HEK293T (cell line): ENCODE results near the gene PACRG.

ENCODE experiments used
- CTCF ChIA-PET: fragments of 350-600 bp; formaldehyde crosslinking; extraction: SDS; loops from one replicate; lab custom pipeline; 2021; ENCODE audit warnings: antibody characterized with exemption, inconsistent platforms; lab: Yijun Ruan, JAX
- POLR2A ChIA-PET: fragments of 350-600 bp; formaldehyde crosslinking; extraction: SDS; loops from one replicate; lab custom pipeline; 2020; ENCODE audit warnings: antibody characterized with exemption, inconsistent platforms; lab: Yijun Ruan, JAX
- DNase-seq: peaks from one replicate; pipeline ENCODE4 v3.0.0; 2012; ENCODE audit warnings: mixed read lengths; ENCODE audit errors: extremely low spot score
- ARNT ChIP-seq: fragments of 450-650 bp; IDR thresholded peaks from 2 replicates; pipeline ENCODE4 v1.6.1; 2017; ENCODE audit warnings: mild to moderate bottlenecking
- BHLHE40 ChIP-seq: fragments of 450-650 bp; IDR thresholded peaks from 2 replicates; pipeline ENCODE4 v1.6.1; 2016; ENCODE audit warnings: mild to moderate bottlenecking, moderate library complexity, borderline replicate concordance
- CTBP1 ChIP-seq: fragments of 450-650 bp; IDR thresholded peaks from 2 replicates; pipeline ENCODE4 v1.6.1; 2016; ENCODE audit warnings: borderline replicate concordance
- ELF4 ChIP-seq: fragments of 450-650 bp; IDR thresholded peaks from 2 replicates; pipeline ENCODE4 v1.6.1; 2017; ENCODE audit warnings: antibody characterized with exemption
- FOXA1 ChIP-seq: fragments of 450-650 bp; IDR thresholded peaks from 2 replicates; pipeline ENCODE4 v1.6.1; 2016; ENCODE audit warnings: mild to moderate bottlenecking
- FOXK2 ChIP-seq: fragments of 450-650 bp; IDR thresholded peaks from 2 replicates; pipeline ENCODE4 v1.6.1; 2016; ENCODE audit warnings: mild to moderate bottlenecking
- FOXM1 ChIP-seq: fragments of 450-650 bp; IDR thresholded peaks from 2 replicates; pipeline ENCODE4 v1.6.1; 2017; ENCODE audit warnings: mild to moderate bottlenecking, borderline replicate concordance
- HDGF ChIP-seq: fragments of 450-650 bp; IDR thresholded peaks from 2 replicates; pipeline ENCODE4 v1.6.1; 2017; ENCODE audit warnings: antibody characterized with exemption, borderline replicate concordance
- L3MBTL2 ChIP-seq: fragments of 450-650 bp; conservative IDR thresholded peaks from 2 replicates; pipeline ENCODE4 v1.6.1; 2016; ENCODE audit warnings: mild to moderate bottlenecking
- LEF1 ChIP-seq: fragments of 450-650 bp; IDR thresholded peaks from 2 replicates; pipeline ENCODE4 v1.6.1; 2017; ENCODE audit warnings: mild to moderate bottlenecking, borderline replicate concordance
- NFRKB ChIP-seq: fragments of 450-650 bp; IDR thresholded peaks from 2 replicates; pipeline ENCODE4 v1.6.1; 2016; ENCODE audit warnings: mild to moderate bottlenecking, moderate library complexity
- SP1 ChIP-seq: fragments of 450-650 bp; IDR thresholded peaks from 2 replicates; pipeline ENCODE4 v1.6.1; 2017
- SUZ12 ChIP-seq: fragments of 450-650 bp; IDR thresholded peaks from 2 replicates; pipeline ENCODE4 v1.6.1; 2016; ENCODE audit warnings: mild to moderate bottlenecking
- TARDBP ChIP-seq: fragments of 450-650 bp; IDR thresholded peaks from 2 replicates; pipeline ENCODE4 v1.6.1; 2016
- ZNF384 ChIP-seq: fragments of 450-650 bp; IDR thresholded peaks from 2 replicates; pipeline ENCODE4 v1.6.1; 2016
- TF ChIP-seq, protein P1 (sequence below): fragments of 450-650 bp; IDR thresholded peaks from 2 replicates; pipeline ENCODE4 v1.6.1; 2016

Gene PACRG

DNA sequence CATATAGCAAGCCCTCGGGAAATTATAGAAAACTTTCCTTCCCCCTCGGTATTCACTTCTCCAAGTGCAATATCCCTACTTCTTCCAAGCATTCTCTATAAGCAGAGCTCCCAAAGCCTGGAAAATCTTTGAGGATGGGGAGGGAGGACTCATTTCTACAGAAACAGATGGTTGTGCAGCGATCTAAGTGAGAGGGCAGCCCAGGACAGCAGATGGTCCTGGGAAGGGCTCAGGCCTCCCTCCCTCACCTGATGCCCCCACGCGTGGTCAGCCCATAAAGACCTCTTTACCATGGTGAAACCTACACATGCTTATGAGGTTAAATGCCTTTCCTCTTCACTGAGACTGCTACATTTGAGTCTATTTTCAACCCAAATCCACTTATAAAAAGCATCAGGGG lies 367.1 kb downstream of the PACRG start:
- TF ChIP-seq, protein P1, sequence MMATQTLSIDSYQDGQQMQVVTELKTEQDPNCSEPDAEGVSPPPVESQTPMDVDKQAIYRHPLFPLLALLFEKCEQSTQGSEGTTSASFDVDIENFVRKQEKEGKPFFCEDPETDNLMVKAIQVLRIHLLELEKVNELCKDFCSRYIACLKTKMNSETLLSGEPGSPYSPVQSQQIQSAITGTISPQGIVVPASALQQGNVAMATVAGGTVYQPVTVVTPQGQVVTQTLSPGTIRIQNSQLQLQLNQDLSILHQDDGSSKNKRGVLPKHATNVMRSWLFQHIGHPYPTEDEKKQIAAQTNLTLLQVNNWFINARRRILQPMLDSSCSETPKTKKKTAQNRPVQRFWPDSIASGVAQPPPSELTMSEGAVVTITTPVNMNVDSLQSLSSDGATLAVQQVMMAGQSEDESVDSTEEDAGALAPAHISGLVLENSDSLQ, result no peak
- TF ChIP-seq SUZ12 (no peak), SP1 (no peak), LEF1 (no peak), HDGF (no peak)
- CTCF ChIA-PET, result no interaction called here
- DNase-seq, result no peak
- POLR2A ChIA-PET, result no interaction called here

DNA sequence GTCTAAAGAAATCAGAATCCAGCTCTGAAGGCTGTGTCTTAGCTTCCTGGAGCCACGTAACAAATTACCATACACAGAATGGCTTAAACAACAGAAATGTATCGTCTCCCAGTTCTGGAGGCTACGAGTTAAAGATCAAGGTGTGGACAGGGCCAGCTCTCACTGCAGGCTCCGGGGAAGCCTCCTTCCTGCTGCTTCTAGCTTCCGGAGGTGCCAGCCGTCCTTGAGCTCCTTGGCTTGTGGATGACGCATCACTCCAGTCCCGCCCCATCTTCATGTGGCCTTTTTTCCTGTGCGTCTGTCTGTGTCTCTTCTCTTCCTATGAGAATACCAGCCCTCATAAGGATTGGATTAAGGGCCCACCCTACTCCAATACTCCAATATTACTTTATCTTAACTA lies 367.6 kb downstream of the PACRG start:
- CTCF ChIA-PET, result no interaction called here
- no peak for DNase-seq
- TF ChIP-seq, protein P1, result no peak
- TF ChIP-seq FOXA1 (no peak), ELF4 (no peak), LEF1 (no peak), FOXK2 (no peak), NFRKB (no peak), SP1 (no peak), BHLHE40 (no peak), L3MBTL2 (no peak), ARNT (no peak), TARDBP (no peak), SUZ12 (no peak), CTBP1 (no peak), HDGF (no peak), FOXM1 (no peak), ZNF384 (no peak)
- POLR2A ChIA-PET, result no interaction called here

- DNase-seq, result no peak
- ChIA-PET POLR2A (no interaction called here), CTCF (interaction anchor here (0.6 kb wide), 1 partner anchor 138 kb away, joined by 3 read pairs; no protein-coding TSS in a partner anchor)
- TF ChIP-seq SP1 (no peak), ARNT (no peak), HDGF (no peak), FOXK2 (no peak), SUZ12 (no peak), TARDBP (no peak), NFRKB (no peak), FOXM1 (no peak), LEF1 (no peak), L3MBTL2 (no peak), FOXA1 (no peak), CTBP1 (no peak), ZNF384 (no peak), ELF4 (no peak), BHLHE40 (no peak)
- TF ChIP-seq, protein P1, result no peak
Observed at GRCh38 chr6:163098827-163099479, 371.2 kb downstream of the PACRG start.

DNA sequence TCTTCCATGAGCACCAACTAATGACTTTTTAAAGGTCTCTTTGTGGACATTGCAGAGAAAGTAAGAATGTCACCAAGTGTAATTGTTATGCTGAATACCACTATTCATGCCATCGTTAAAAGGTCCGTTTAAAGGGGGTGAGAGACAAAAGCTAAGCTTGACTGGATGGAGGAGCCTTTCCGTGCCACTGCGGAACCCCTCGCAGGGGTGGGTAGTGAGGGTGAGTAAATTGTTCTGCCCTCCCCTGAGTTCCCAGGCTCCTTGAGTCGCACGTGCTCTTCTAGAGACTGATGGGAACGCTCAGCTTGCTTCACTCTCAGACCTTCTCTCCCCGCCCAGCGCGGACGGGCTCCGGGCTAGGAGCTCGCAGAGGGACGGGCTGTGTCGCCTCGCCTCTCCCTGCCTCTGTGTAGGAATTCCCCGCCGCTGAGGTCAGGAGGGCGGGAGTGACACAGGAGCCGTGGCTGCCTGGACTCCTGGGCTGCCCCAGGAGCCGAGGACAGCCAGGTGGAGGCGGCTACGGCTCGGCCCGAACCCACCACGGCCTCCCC lies 371.9 kb downstream of the PACRG start:
- CTCF ChIA-PET, result no interaction called here
- DNase-seq, result no peak

GRCh38 chr6:163100259-163100658 lies 372.5 kb downstream of the PACRG start:
- ChIA-PET CTCF (no interaction called here), POLR2A (no interaction called here)
- no peak for TF ChIP-seq ELF4
- no peak for TF ChIP-seq CTBP1
- no peak for TF ChIP-seq FOXK2
- TF ChIP-seq TARDBP, result no peak
- no peak for TF ChIP-seq NFRKB
- no peak for TF ChIP-seq HDGF
- TF ChIP-seq ZNF384, result no peak
- no peak for TF ChIP-seq SUZ12
- TF ChIP-seq L3MBTL2, result no peak
- TF ChIP-seq, protein P1, result no peak
- TF ChIP-seq LEF1, result no peak
- TF ChIP-seq SP1, result no peak
- no peak for TF ChIP-seq FOXM1
- no peak for TF ChIP-seq FOXA1
- TF ChIP-seq ARNT, result no peak
- TF ChIP-seq BHLHE40, result no peak
- DNase-seq, result no peak

More for the DNA sequence above, 371.9 kb downstream of the PACRG start:
- no peak for TF ChIP-seq SUZ12
- TF ChIP-seq FOXA1, result no peak
- no peak for TF ChIP-seq BHLHE40
- TF ChIP-seq, protein P1, result no peak
- TF ChIP-seq L3MBTL2, result no peak
- TF ChIP-seq CTBP1, result no peak
- no peak for TF ChIP-seq LEF1
- POLR2A ChIA-PET, result no interaction called here
